GM12873 (cell line): ENCODE measurements around the gene OR52N1.

Source experiments
- TF ChIP-seq, protein P1 (sequence below): IDR thresholded peaks from 2 replicates; pipeline ENCODE4 v1.5.1; 2012; ENCODE audit warnings: low read depth, mild to moderate bottlenecking, moderate library complexity, low read length, control low read depth; ENCODE audit not compliant: insufficient read depth; ENCODE audit errors: missing control alignments

Gene OR52N1

GRCh38 chr11:5791165-5791564 lies at the start of gene OR52N1:
Gene OR52N1 (minus strand): TSS chr11:5791265. CDS start chr11:5788816, 2,449 bp downstream.
- TF ChIP-seq, protein P1, sequence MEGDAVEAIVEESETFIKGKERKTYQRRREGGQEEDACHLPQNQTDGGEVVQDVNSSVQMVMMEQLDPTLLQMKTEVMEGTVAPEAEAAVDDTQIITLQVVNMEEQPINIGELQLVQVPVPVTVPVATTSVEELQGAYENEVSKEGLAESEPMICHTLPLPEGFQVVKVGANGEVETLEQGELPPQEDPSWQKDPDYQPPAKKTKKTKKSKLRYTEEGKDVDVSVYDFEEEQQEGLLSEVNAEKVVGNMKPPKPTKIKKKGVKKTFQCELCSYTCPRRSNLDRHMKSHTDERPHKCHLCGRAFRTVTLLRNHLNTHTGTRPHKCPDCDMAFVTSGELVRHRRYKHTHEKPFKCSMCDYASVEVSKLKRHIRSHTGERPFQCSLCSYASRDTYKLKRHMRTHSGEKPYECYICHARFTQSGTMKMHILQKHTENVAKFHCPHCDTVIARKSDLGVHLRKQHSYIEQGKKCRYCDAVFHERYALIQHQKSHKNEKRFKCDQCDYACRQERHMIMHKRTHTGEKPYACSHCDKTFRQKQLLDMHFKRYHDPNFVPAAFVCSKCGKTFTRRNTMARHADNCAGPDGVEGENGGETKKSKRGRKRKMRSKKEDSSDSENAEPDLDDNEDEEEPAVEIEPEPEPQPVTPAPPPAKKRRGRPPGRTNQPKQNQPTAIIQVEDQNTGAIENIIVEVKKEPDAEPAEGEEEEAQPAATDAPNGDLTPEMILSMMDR = no peak

DNA sequence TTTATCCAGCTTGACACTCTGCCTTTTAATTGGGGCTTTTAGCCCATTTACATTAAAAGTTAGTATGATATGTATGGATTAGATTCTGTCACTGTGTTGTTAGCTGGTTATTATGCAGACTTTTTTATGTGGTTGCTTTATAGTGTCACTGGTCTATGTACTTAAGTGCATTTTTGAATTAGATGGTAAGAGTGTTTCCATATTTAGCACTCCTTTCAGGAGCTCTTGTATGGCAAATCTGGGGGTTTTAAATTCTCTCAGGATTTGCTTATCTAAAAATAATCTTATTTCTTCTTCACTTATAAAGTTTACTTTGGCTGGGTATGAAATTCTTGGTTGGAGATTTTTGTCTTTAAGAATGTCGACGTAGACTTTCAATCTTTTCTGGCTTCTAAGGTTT lies 46.6 kb upstream of the OR52N1 start:
- TF ChIP-seq, protein P1 = no peak

GRCh38 chr11:5833446-5833845 lies 42.4 kb upstream of the OR52N1 start:
- TF ChIP-seq, protein P1 = no peak

DNA sequence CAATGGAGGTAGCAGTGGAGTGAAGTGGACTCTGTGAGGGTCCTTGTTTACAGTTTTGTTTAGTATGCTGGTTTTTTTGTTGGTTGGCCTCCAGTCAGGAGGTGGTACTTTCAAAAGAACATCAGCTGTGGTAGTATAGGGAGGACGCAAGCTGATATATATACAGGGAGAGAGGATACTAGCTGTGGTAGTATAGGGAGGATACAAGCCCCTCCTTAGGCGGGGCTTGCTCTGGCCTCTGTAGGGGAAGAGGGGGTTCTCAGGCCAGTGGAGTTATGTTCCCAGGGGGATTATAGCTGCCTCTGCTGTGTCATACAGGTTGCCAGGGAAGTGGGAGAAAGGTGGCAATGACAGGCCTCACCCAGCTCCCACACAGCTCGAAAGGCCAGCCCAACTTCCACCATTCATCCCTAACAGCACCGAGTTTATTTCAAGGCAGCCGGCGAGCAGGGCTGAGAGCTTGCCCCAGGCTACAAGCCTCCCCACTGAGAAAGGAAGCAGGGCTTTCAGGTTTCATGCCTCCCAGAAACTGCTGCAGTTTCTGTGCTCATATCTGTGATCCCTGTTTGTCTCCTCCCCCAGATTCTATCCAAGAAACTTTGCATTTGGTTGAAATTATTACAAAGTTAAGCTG lies 40.2 kb upstream of the OR52N1 start:
- TF ChIP-seq, protein P1 = no peak

- TF ChIP-seq, protein P1 = no peak
Observed at GRCh38 chr11:5818245-5818886, 27.3 kb upstream of the OR52N1 start.

- TF ChIP-seq, protein P1 = no peak
Observed at GRCh38 chr11:5815534-5815933, 24.5 kb upstream of the OR52N1 start.

- TF ChIP-seq, protein P1 = no peak
Observed at GRCh38 chr11:5809905-5810795, 19.1 kb upstream of the OR52N1 start.
